Fibroblast of gingiva (primary cell): ENCODE measurements around the gene PCSK5.
"Not testable (repeated sequence)": the region's sequence is repeated elsewhere in the genome, so short reads cannot be mapped to it uniquely, and the experiment has no call there.

Source experiments
- DNase-seq: peaks from one replicate; pipeline ENCODE4 v3.0.0-alpha.2; 2011; ENCODE audit warnings: low read depth

PCSK5 gene

DNA sequence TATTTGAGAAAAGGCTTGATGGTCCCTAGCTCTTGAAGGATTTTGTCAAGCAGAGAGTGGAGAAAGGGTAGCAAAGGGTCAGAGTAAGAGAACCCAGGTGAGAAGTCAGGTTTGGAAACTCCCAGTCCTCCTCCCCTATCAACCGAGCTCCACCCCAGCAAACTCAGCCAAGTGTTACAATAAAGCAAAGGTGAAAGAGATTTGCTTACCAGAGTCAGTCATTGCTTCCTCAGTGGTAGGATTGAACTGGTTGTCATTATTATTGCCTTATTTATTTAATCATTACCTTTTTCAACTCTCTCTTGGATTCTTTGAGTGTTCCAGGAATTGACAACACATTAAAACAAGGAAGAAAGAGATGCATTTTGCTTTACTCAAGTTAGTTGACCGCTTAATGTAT, 423.3 kb downstream of the PCSK5 start:
- no peak for DNase-seq

- no peak for DNase-seq
These were observed 423.8 kb downstream of the PCSK5 start for GRCh38 chr9:76314321-76314720.

DNA sequence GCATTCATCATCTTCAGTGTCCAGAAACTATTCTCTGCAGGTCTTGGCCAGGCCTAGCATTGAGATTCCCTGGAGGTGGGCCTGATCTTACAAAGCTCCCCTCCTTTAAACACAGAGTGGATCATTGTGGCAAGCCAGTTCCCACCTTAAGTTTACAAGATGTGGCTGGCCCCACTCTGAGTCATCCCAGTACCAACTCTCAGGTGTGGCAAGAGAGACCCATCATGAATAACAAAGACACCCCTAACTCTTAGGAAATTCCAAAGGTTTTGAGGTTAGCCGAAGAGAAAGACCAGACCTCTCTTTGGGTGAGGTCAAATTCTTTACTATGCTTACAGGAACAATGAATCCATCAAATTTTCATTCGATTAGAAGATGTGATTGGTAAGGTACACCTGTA, 425.6 kb downstream of the PCSK5 start:
- DNase-seq = no peak

GRCh38 chr9:76319466-76319865, 429.0 kb downstream of the PCSK5 start:
- DNase-seq = not testable (repeated sequence)

GRCh38 chr9:76321195-76321828, 430.8 kb downstream of the PCSK5 start:
- DNase-seq = peak; percentile 8

- DNase-seq = no peak
These were observed 432.3 kb downstream of the PCSK5 start for GRCh38 chr9:76322810-76323209.

DNA sequence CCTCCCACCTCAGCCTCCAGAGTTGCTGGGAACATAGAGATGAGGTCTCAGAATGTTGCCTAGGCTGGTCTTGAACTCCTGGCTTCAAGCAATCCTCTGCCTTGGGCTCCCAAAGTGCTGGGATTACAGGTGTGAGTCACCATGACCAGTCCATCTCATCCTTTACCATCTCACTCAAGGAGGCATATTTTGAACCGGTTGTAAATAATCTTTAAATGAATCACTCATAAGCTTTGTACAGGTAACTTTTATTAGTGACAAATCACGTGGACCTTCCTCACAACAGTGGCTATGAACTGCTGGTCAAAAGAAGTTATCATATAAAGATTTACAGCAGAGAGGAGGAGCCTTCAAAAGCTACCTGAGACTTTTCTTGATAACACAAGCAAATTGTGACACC, 433.0 kb downstream of the PCSK5 start:
- no peak for DNase-seq

DNA sequence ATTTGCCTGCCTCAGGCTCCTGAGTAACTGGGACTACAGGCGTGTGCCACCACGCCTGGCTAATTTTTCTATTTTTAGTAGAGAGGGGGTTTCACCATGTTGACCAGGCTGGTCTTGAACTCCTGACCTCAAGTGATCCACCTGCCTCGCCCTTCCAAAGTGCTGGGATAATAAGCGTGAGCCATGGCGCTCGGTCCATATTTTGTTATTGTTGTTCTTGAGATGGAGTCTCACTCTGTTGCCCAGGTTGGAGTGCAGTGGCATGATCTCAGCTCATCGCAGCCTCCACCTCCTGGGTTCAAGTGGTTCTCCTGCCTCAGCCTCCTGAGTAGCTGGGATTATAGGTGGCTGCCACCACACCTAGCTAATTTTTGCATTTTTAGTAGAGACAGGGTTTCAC, 433.6 kb downstream of the PCSK5 start:
- not testable (repeated sequence) for DNase-seq

DNA sequence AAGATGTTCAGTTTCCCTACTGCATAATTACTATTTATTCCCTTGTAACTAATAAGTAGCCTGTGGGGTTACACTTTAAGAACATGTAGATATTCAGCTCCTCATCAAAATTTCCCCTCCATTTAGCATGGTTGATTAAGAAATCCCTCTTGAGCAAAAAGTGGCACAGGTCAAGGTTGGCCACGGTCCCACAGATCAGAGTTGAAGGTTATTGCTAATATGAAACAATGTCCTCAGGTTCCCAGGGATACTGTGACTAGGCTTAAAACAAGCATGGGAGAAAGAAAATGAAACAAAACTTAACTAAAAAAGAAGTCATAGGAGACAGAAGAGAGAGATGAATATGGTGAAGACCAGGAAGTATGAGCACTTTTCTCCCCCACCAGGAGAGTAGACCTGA, 439.6 kb downstream of the PCSK5 start:
- DNase-seq = no peak

GRCh38 chr9:76333388-76333787, 442.9 kb downstream of the PCSK5 start:
- no peak for DNase-seq

DNA sequence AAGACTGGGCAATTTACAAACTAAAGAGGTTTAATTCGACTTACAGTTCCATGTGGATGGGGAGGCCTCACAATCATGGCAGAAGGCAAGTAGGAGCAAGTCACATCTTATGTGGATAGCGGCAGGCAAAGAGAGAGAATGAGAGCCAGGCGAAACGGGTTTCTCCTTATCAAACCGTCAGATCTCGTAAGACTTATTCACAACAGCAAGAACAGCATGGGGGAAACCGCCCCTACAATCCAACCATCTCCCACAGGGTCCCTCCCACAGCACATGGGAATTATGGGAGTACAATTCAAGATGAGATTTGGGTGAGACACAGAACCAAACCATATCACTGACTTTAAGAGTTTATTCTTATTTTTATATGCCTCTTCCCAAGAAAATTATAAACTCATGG, 443.5 kb downstream of the PCSK5 start:
- no peak for DNase-seq

DNA sequence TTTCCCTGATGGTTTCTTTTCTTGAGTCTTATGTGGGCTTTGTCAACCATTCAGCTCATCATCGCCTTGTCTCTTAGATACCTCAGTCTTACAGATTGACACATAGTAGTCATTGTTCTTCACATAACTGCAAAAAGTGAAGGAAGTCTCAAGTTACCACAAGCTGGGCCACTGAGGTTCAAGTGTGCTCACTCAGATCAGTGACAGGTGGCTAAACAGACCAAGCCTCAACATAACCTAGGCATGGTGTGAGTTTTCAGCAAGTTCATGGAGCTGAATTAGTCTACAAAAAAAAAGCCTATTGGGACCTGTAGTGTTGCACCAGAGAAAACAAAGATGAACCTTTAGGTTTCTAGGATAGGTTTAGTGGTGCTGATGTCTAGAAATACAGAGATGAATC, 445.6 kb downstream of the PCSK5 start:
- no peak for DNase-seq

GRCh38 chr9:76338418-76338817, 447.9 kb downstream of the PCSK5 start:
- DNase-seq = no peak

DNA sequence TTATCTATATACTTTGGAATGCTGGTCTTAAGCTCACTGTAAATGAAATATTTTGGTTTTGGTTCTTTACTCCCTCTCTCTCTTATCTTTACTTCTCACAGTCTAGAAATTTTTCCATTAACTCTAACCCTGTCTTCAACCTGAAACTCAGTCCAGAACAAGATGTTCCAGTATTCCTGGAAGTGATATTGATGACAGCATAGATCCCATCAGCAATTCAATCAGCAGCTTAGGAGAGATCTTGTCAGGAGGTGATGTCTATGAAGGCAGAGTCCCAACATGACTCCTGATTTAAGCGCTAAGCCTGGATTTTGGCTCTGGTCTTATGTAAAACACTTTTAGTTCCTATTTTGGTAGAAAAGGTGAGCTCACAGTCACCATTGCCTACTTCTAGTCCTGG, 451.1 kb downstream of the PCSK5 start:
- DNase-seq = no peak

DNA sequence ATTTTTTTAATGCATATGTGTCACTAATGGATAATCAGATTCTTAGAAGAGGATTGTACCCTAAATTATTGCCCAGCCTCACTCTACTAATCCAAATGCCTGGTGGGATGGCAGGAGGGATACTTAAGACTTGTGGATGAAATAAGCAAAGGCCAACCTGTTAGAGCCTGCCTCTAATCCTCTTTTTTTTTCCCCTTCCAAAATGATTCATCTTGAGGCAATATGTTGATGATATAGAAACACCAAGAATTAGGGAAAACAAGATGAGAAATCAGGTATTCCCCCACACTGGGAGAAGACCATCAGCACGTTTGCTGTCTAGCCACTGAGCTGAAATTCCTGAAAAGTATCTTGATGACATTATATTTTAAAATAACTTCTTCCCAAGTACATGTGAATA, 451.7 kb downstream of the PCSK5 start:
- DNase-seq = no peak

DNA sequence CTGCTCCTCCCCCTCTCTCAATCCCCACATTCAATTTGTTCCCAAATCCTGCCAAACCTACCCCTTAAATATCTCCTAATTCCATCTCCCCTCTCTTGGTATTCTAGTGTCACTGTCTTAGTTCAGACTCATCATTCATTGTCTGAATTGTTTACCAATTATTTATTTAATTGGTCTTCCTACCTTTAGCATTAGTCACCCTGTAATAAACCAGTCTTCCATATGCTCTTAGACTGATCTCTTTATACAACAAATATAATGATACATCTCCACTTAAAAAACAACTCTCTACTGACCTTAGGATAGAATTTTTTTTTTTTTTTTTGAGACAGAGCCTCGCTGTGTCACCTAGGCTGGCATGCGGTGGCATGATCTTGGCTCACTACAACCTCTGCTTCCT, 452.4 kb downstream of the PCSK5 start:
- DNase-seq = no peak

DNA sequence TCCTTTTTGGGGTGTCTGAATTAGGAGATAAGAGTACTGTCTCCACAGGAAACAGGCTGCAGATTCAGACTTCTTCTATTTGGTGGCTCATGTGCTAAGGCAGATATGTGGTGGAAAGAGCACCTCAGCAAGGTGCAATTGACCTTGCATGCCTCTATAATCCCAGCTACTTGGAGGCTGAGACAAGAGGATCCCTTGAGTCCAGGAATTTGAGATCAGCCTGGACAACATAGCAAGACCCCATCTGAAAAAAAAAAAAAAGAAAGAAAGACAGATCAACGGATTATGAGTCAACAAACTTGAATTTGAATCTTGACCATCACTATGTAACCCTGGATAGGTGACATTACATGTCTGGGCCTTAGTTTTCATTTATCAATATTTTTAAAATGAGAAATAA, 459.4 kb downstream of the PCSK5 start:
- DNase-seq = no peak

- DNase-seq = no peak
These were observed 460.5 kb downstream of the PCSK5 start for GRCh38 chr9:76351006-76351405.

- no peak for DNase-seq
These were observed 461.6 kb downstream of the PCSK5 start for GRCh38 chr9:76352026-76352620.

- DNase-seq = no peak
These were observed 462.8 kb downstream of the PCSK5 start for GRCh38 chr9:76353280-76353679.

DNA sequence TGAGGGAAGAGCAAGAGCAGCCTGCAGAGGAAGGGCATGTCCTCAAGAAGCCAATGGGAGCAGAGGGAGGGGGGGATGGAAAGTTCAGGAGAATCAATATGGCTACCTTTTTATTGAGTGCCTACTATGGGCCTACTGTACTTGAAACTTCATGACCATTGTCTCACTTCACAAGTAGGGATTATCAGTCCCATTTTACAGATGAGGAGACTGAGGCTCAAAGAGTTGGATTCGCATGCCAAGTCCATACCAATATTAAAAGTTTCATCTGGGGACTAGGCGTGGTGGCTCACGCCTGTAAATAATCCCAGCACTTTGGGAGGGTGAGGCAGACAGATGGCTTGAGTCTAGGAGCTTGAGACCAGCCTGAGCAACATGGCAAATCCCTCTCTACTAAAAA, 463.7 kb downstream of the PCSK5 start:
- DNase-seq = no peak

DNA sequence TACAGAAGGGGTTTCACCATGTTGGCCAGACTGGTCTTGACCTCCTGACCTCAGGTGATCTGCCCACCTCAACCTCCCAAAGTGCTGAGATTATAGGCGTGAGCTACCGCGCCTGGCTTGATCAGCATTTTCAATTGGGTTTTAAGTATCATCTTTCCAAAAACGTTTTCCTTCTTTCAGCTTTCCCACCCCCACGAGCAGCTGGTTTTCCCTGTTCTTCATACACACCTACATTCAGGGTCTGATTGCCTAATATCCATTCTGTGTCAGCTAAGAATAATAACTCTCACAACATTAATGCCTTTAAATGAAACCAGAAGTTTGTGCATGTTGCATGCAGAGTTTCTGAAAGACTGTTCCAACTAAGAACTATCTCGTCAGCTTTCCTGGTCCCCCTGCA, 465.4 kb downstream of the PCSK5 start:
- DNase-seq = no peak

DNA sequence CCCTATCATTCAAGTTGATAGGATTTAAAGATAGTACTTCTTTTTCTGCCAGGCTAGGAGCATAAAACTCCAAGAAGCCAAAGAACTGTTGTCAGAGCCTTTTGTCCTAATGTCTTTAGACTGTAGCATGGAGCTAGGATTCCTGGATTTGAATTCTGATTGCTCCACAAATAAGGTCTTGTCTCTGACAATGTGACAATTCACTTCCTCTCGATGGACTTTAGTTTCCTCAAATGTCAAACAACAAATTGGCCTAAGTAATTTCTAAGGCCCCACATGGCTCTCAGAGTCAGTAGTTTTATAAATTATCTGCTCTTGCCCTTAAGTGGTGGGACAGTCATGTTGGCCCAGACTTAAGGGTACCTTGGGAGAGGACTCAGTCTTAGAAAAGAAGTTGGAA, 467.1 kb downstream of the PCSK5 start:
- DNase-seq = no peak

- no peak for DNase-seq
These were observed 468.3 kb downstream of the PCSK5 start for GRCh38 chr9:76358628-76359280.
